HG02852 (cell line): ENCODE results near the gene COASY.

Experiments used
- ATAC-seq: cut with Tn5 transposase; IDR thresholded peaks from one replicate; pipeline ENCODE4 v1.9.1; 2021; ENCODE audit warnings: mild to moderate bottlenecking, moderate library complexity; ENCODE audit not compliant: unreplicated experiment

COASY gene

GRCh38 chr17:42561897-42562387 is at the start of gene COASY:
TSS of gene COASY (plus strand) at chr17:42562148. CDS start at chr17:42562623, 475 bp downstream.
- ATAC-seq: peak; percentile 51

GRCh38 chr17:42512246-42512645 is 49.7 kb upstream of the COASY start:
- no peak for ATAC-seq

- ATAC-seq: no peak
These were observed 49.2 kb upstream of the COASY start for GRCh38 chr17:42512733-42513251.

DNA sequence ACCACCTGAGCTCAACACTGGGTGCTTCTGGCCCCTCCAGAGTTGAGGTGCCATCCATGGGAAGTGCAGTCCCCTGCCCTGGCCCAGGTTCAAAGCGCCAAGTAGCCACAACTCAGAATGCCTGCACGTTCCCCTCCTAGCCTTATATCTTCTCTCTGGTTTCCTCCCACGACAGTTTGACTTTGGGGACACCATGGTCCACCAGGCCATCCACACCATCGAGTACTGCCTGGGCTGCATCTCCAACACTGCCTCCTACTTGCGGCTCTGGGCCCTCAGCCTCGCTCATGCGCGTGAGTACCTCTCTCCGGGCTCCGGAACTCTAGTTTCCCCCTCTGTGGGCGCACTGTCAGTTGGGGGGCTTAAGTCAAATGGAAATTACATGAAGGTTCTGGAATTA is 48.3 kb upstream of the COASY start:
- ATAC-seq: no peak

DNA sequence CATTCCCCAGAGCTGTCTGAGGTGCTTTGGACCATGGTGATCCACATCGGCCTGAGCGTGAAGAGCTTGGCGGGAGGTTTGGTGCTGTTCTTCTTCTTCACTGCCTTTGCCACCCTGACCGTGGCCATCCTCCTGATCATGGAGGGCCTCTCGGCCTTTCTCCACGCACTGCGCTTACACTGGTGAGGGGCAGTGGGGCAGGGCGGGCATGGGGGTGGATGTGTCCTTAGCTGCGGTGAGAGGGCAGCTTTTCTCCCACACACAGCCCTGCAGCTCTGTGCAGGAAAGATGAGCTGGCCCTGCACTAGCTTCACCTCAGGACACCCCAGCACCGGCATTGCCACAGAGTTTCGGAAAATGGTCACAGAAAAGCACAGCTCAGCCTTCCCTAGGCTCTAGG is 47.7 kb upstream of the COASY start:
- no peak for ATAC-seq

DNA sequence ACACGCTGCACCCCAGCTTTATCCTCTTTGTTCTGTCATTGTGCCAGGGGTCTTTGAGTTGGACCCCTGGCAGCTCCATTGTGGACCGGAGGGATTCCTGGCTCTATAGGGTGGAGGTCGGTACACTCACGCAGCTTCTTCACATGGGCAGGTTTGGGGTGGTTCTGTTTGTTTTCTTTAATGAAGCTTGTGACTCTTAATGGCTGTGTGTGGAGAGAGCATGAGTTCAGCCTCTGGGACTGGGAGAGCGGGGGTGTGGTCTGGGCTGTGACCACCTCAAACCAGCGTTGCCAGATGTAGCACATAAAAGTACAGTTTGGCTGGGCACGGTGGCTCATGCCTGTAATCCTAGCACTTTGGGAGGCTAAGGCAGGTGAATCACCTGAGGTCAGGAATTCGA is 47.1 kb upstream of the COASY start:
- ATAC-seq: no peak

GRCh38 chr17:42517516-42517915 is 44.4 kb upstream of the COASY start:
- ATAC-seq: no peak

GRCh38 chr17:42518046-42518754 is 43.7 kb upstream of the COASY start:
- ATAC-seq: no peak

- no peak for ATAC-seq
These were observed 43.0 kb upstream of the COASY start for GRCh38 chr17:42518755-42519545.

DNA sequence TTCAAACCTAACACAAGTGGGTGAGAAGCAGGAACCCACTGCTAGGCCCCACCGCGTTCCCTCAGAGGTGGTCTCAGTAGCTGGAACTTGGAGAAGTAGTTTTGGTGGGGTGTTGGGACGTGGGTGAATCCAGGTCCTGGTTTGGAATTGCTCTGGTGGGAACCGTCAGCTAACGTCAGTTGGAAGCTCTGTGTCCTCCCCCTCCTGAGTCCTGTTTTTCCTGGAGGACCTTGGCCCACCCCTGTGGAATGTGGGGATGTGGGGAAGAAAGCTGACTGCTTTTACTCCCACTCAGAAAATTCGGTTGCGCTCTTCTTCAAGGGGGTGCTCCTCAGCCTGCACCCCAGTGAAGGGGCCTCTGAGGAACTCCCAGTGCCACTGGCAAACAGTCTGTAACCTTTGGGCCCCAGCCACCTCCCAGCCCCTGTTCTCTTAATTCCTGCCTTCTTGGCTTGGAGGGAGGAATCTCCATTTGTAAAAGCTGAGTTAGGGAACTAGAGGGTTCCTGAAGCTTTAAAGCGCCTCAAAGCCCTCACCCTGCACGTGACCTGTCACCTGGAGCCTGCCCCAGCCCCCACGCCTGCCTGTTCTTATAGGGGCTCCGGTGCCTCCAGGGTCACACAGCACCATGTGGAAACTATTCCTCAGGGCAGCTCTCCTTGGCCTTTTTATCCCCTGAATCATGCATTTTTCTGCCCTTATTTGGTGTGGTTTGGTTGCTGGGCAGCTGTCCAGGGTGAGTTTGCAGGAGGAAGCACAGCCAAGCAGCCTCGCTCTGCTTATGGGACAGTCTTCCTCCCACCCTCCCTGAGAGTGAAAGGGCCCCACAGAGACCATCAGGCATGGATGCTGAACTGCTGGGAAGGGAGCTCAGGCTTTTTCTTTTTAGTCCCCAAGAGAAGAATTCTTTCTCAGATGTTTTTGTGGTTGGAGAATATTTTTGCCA is 42.1 kb upstream of the COASY start:
- ATAC-seq: no peak

DNA sequence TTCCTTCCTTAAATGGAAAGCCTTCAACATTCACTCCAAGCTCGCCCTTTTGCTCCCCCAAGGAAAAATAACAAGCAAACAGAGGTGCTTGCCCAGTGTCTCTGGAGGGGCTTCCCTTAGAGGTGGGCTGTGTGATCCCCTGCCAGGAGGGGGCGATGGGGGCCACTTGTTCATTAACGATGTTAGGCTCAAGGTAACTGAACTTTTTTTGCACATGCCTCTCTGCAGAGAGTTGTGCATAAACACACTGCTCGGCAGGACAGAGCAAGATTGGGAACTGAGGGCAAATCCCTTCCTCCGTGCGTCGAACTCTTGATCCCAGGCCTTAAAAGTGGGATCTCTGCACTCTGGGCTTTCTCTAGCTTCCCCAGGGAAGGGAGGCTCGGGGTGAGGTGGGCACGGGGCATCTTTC is 41.4 kb upstream of the COASY start:
- ATAC-seq: no peak

- ATAC-seq: no peak
These were observed 40.9 kb upstream of the COASY start for GRCh38 chr17:42521036-42521435.

DNA sequence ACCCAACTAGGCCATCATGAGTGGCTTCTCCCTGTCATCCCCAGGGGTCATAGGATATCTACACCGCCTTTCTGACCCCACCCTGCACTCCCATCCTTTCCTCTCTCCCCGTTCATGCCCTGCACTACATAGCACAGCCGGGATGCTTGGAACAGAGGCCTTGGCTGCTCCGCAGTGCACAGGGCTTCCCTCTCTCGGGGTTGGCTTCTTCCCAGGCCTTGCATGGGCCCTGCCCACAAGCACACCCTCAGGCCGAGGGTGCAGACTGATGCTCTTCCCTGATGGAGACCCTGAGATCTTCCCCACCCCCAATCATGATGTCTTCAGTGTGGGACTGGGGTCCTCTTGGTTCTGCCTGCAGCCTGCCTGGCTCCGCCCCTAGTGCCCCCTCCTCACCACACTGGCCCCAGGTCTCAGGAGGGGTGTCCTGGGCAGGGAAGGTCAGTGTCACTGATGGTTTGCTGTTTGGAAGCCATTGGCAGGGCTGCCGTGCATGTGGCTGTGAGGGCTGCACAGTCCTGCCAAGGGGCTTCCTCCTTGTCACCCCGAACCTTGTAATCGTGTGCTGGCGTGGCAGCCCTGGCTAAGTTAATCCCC is 40.2 kb upstream of the COASY start:
- no peak for ATAC-seq

GRCh38 chr17:42522263-42522790 is 39.6 kb upstream of the COASY start:
- ATAC-seq: no peak

GRCh38 chr17:42522798-42523278 is 39.1 kb upstream of the COASY start:
- no peak for ATAC-seq

GRCh38 chr17:42525221-42525620 is 36.7 kb upstream of the COASY start:
- ATAC-seq: no peak

DNA sequence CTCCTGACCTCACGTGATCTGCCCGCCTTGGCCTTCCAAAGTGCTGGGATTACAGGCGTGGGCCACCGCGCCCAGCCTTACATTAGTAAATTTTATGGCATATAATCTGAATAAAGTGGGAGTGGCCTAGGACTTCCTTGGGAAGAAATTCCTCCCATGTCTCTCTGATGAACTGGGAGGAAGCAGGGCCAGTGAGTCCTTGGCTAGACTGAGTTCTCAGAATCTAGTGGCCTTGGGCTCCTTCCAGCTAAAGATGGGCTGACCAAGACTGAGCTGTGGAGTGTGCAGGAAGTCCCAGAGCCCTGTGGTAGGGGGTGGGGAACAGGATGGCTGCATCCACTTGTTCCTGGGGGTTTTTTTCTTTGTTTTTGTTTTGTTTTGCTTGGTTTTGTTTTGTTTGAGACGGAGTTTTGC is 35.9 kb upstream of the COASY start:
- ATAC-seq: no peak

DNA sequence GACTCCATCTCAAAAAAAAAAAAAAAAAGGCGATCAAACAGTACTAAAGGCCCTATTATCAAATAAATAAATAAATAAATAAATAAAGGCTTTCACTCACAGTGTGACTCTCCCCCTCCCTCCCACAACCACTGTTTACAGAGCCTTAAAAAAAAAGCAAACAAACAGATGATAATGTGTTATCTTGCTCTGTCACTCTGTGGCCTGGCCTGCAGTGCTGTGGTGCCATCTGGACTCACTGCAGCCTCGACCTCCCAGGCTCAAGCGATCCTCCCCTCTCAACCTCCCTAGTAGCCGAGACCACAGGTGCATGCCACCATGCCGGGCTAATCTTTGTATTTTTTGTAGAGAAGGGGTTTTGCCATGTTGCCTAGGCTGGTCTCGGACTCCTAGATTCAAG is 34.0 kb upstream of the COASY start:
- ATAC-seq: no peak

GRCh38 chr17:42529061-42529460 is 32.9 kb upstream of the COASY start:
- no peak for ATAC-seq

DNA sequence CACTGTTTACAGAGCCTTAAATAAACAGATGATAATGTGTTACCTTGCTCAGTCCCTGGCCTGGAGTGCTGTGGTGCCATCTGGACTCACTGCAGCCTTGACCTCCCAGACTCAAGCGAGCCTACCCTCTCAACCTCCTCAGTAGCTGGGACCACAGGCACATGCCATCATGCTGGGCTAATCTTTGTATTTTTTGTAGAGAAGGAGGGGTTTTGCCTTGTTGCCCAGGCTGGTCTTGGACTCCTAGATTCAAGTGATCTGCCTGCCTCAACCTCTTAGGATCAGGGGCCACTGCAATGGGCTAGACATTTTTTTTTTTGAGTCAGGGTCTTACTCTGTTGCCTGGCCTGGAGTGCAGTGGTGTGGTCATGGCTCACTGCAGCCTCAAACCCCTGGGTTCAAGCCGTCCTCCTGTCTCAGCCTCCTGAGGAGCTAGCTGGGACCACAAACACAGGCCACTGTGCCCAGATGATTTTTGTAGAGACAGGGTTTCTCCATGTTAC is 30.9 kb upstream of the COASY start:
- no peak for ATAC-seq
